Breast epithelium (tissue), 4 donors: ENCODE data around the gene PLXNA4. TPM values are rescaled to one million over a fixed set of nuclear protein-coding genes. Genes with fewer than 3 reads are reported as not detected.

ENCODE experiments used
- DNase-seq, 2 donors: peaks; one replicate each; pipeline ENCODE4 v3.0.0-alpha.2; 2019; ENCODE audit warnings: low spot score in 2 of 2
- H3K27ac ChIP-seq, 2 donors: fragments of 200-600 bp; sonication (generic) in 1 of 2; one replicate each; pipeline ENCODE4 v1.5.1; 2016 to 2019; ENCODE audit warnings: mild to moderate bottlenecking in 1 of 2
- H3K27me3 ChIP-seq, 2 donors: fragments of 200-600 bp; sonication (generic) in 1 of 2; one replicate each; pipeline versions ENCODE4 v1.5.1 to v1.6.0; 2017 to 2019; ENCODE audit warnings: control low read depth in 1 of 2, mild to moderate bottlenecking in 1 of 2
- H3K36me3 ChIP-seq: fragments of 200-600 bp; one replicate; pipeline ENCODE4 v1.5.1; 2019
- H3K4me1 ChIP-seq, 2 donors: fragments of 200-600 bp; sonication (generic); one replicate each; pipeline ENCODE4 v1.5.1; 2016 to 2019; ENCODE audit warnings: control low read depth in 1 of 2
- H3K4me3 ChIP-seq, 3 donors: fragments of 200-600 bp; sonication (generic); 1 replicate in 2 of 3; 2 replicates in 1 of 3; pipeline ENCODE4 v1.5.1; 2016 to 2019; ENCODE audit warnings: mild to moderate bottlenecking in 3 of 3, moderate library complexity in 2 of 3
- H3K9me3 ChIP-seq, 2 donors: fragments of 200-600 bp; sonication (generic) in 1 of 2; one replicate each; pipeline ENCODE4 v1.5.1; 2016 to 2019; ENCODE audit warnings: control low read depth in 1 of 2
- POLR2A ChIP-seq: fragments of 450-650 bp; IDR thresholded peaks from one replicate; pipeline ENCODE4 v1.6.1; 2016; ENCODE audit warnings: antibody characterized with exemption, mild to moderate bottlenecking, moderate library complexity
- POLR2AphosphoS5 ChIP-seq, 3 donors: sonication (generic); formaldehyde crosslinking; IDR thresholded peaks; one replicate each; pipeline ENCODE4 v1.6.1; 2017; ENCODE audit warnings: antibody characterized with exemption in 3 of 3
- intact Hi-C: fragments of 100-400 bp; cut with DNase I; formaldehyde crosslinking; loops from one replicate; pipeline ENCODE4 v1.15.1; 2023; ENCODE audit warnings: low total_unique reads
- total RNA-seq, 3 donors: library from RNA; depleted of rRNA; stranded (reverse); fragments of >200 nt; gene quantifications; one replicate each; pipeline ENCODE4 v1.1.0, GENCODE V29; 2016
- TF ChIP-seq, protein P1 (sequence below), 3 donors: fragments of 450-650 bp; IDR thresholded peaks; one replicate each; pipeline ENCODE4 v1.5.1; 2016 to 2017; ENCODE audit warnings: antibody characterized with exemption in 3 of 3, mild to moderate bottlenecking in 3 of 3, moderate library complexity in 3 of 3

The PLXNA4 gene
- total RNA-seq, 3 donors from 2014 or later = 7.2 to 32.5 (median 26.2) TPM

DNA sequence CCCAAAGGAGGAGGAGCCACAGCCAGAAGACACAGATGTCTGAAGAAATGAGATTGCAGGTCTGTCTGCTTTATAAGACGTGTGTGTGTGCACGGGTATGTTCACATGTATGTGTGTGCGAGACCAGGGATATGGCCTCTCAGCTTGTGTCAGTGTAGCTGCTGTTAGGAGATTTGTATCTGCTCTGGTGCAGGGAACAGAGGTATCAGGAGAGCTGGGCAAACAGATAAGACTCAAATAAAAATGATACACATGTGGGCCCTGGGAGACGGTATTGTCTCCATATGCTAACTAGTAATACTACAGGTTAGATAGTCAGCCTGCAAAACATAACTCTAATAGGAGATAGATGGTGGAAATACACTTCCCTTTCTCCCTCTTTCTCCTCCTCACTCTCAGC, 161.0 kb downstream of the PLXNA4 start:
- Histone ChIP-seq H3K27ac (no peak overlapping the region), H3K27me3 (peaks cover 0 to 5% of the 10 kb centered on the region in 2 donors), H3K4me1 (no peaks in the 10 kb centered on the region), H3K4me3 (no peak overlapping the region), H3K9me3 (no peaks in the 10 kb centered on the region), H3K36me3 (no peaks in the 10 kb centered on the region)
- intact Hi-C loops = no loop called here
- TF ChIP-seq POLR2A = no peak
- TF ChIP-seq, protein P1, sequence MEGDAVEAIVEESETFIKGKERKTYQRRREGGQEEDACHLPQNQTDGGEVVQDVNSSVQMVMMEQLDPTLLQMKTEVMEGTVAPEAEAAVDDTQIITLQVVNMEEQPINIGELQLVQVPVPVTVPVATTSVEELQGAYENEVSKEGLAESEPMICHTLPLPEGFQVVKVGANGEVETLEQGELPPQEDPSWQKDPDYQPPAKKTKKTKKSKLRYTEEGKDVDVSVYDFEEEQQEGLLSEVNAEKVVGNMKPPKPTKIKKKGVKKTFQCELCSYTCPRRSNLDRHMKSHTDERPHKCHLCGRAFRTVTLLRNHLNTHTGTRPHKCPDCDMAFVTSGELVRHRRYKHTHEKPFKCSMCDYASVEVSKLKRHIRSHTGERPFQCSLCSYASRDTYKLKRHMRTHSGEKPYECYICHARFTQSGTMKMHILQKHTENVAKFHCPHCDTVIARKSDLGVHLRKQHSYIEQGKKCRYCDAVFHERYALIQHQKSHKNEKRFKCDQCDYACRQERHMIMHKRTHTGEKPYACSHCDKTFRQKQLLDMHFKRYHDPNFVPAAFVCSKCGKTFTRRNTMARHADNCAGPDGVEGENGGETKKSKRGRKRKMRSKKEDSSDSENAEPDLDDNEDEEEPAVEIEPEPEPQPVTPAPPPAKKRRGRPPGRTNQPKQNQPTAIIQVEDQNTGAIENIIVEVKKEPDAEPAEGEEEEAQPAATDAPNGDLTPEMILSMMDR (IDR thresholded peaks at IDR 0.05) = no peak
- no peak for TF ChIP-seq POLR2AphosphoS5 (IDR thresholded peaks at IDR 0.05)
- no peak for DNase-seq

DNA sequence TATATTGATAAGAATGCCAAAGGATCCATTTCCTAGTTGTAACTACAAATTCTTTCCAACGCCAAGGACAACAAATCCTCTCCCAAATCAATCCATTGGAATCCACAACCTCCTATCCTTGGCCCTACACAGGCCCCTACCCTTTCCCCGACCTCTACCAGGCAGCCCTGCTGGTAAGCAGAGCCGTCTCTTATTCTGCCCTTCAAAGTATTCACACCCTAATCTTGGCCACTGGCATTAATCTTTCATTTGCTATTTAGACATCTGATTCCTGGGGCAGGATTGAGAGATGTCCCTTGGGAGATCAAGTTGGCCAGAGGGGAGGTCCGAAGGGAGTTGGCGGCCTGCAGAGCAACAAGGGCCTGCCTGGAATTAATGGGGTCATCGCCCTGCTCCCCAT, 161.4 kb downstream of the PLXNA4 start:
- DNase-seq = no peak
- no peak overlapping the region for H3K27ac ChIP-seq
- intact Hi-C loops = no loop called here

DNA sequence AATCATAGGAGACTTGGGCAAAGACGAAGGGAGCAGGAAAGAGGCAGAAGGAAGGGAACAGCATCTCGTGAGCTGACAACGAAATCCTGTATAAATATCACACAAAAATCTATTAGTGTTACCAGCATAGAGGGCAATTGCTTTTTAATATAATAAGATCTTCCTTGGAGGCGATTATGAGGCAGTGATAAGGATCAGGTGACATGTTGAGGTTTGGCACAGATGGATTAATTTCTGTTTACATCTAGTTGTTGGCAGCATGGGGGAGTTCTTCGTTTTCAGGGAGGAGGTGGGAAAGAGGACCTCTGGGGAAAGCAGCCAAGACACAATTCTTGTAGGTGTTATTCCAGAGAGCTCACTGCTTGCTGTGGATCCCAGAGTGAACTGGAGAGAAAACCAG, 163.8 kb downstream of the PLXNA4 start:
- peaks cover 0 to 7% of the 10 kb centered on the region in 2 donors for H3K27me3 ChIP-seq
- no peak for DNase-seq
- no peak overlapping the region for H3K4me3 ChIP-seq
- no peak for TF ChIP-seq POLR2AphosphoS5 (IDR thresholded peaks at IDR 0.05)
- no peak for TF ChIP-seq POLR2A
- TF ChIP-seq, protein P1 (IDR thresholded peaks at IDR 0.05) = no peak
- intact Hi-C loops = no loop called here
- no peak overlapping the region for H3K27ac ChIP-seq
- H3K4me1 ChIP-seq = no peaks in the 10 kb centered on the region
- H3K9me3 ChIP-seq = no peaks in the 10 kb centered on the region
- no peaks in the 10 kb centered on the region for H3K36me3 ChIP-seq

More for the DNA sequence above, 161.4 kb downstream of the PLXNA4 start:
- Histone ChIP-seq H3K27me3 (peaks cover 0 to 7% of the 10 kb centered on the region in 2 donors), H3K4me3 (no peak overlapping the region), H3K9me3 (no peaks in the 10 kb centered on the region), H3K36me3 (no peaks in the 10 kb centered on the region), H3K4me1 (no peaks in the 10 kb centered on the region)
- TF ChIP-seq, protein P1 (IDR thresholded peaks at IDR 0.05) = no peak
- TF ChIP-seq POLR2A = no peak
- TF ChIP-seq POLR2AphosphoS5 (IDR thresholded peaks at IDR 0.05) = no peak

- H3K9me3 ChIP-seq = no peaks in the 10 kb centered on the region
- H3K4me3 ChIP-seq = no peak overlapping the region
- peaks cover 0 to 7% of the 10 kb centered on the region in 2 donors for H3K27me3 ChIP-seq
- intact Hi-C loops = no loop called here
- no peak for DNase-seq
- no peaks in the 10 kb centered on the region for H3K4me1 ChIP-seq
- TF ChIP-seq POLR2AphosphoS5 (IDR thresholded peaks at IDR 0.05) (no peak), POLR2A (no peak)
- TF ChIP-seq, protein P1 (IDR thresholded peaks at IDR 0.05) = no peak
- no peak overlapping the region for H3K27ac ChIP-seq
- no peaks in the 10 kb centered on the region for H3K36me3 ChIP-seq
Observed at GRCh38 chr7:132410861-132411541, 165.3 kb downstream of the PLXNA4 start.

GRCh38 chr7:132410385-132410784, 165.9 kb downstream of the PLXNA4 start:
- Histone ChIP-seq H3K36me3 (no peaks in the 10 kb centered on the region), H3K27ac (no peak overlapping the region), H3K4me1 (no peaks in the 10 kb centered on the region), H3K9me3 (no peaks in the 10 kb centered on the region), H3K27me3 (peaks cover 0 to 7% of the 10 kb centered on the region in 2 donors), H3K4me3 (no peak overlapping the region)
- intact Hi-C loops = no loop called here
- no peak for DNase-seq
- TF ChIP-seq POLR2AphosphoS5 (IDR thresholded peaks at IDR 0.05) (no peak), POLR2A (no peak)
- TF ChIP-seq, protein P1 (IDR thresholded peaks at IDR 0.05) = no peak
